H1 (cell line): ENCODE results near the gene DKC1. TPM values are rescaled to one million over a fixed set of nuclear protein-coding genes. Genes with fewer than 3 reads are reported as not detected.

Source experiments
- BACH1 ChIP-seq: IDR thresholded peaks from 2 replicates; pipeline ENCODE4 v1.6.1; 2012; ENCODE audit warnings: low read length, improper control_type of control experiment
- CHD7 ChIP-seq: fragments of 300-600 bp; sonication (generic); IDR thresholded peaks from 2 replicates; pipeline ENCODE4 v1.7.1; 2012; ENCODE audit warnings: low read length, moderate library complexity, mild to moderate bottlenecking, inconsistent platforms; ENCODE audit not compliant: insufficient replicate concordance
- CTCF ChIP-seq, 3 experiments: IDR thresholded peaks; 1 replicate in 2 of 3; 2 replicates in 1 of 3; pipeline versions ENCODE4 v1.5.1 to v1.6.1; 2011; ENCODE audit warnings: low read length in 3 of 3, mild to moderate bottlenecking in 3 of 3, inconsistent platforms in 2 of 3, low read depth in 1 of 3, moderate library complexity in 1 of 3; ENCODE audit not compliant: insufficient read depth in 1 of 3; ENCODE audit errors: control extremely low read depth in 1 of 3
- SRF ChIP-seq: IDR thresholded peaks from 2 replicates; pipeline ENCODE4 v1.6.1; 2011; ENCODE audit warnings: mild to moderate bottlenecking, low read depth, low read length, moderate library complexity
- TEAD4 ChIP-seq: IDR thresholded peaks from 2 replicates; pipeline ENCODE4 v1.6.1; 2012; ENCODE audit warnings: low read depth, low read length, inconsistent platforms, mixed read lengths
- polyA plus RNA-seq, 7 experiments: library from polyadenylated mRNA; depleted of rRNA in 3 of 7; stranded (reverse) in 5 of 7; unstranded in 2 of 7; fragments of >200 nt in 5 of 7; fragments of 200-250 nt in 2 of 7; gene quantifications; 1 replicate in 5 of 7; 2 replicates in 1 of 7; 4 replicates in 1 of 7; pipeline versions ENCODE4 v1.2.1 to v1.2.3, GENCODE V29; 2011 to 2013; ENCODE audit warnings: missing spikeins in 2 of 7, mixed read lengths in 2 of 7
- total RNA-seq: library from RNA; stranded (reverse); fragmentation: NEBNext Ultra II Directional; extraction: Animal tissue kit (Norgen Biotek cat#: 25700); gene quantifications from 2 replicates; pipeline ENCODE4 v1.2.1, GENCODE V29; 2021

DKC1 gene
- total and polyA plus RNA-seq, 2 of the 8 experiments (the other 6 are each of a cell fraction or from before 2014, with no cell fraction given): 65.6 to 143 TPM

DNA sequence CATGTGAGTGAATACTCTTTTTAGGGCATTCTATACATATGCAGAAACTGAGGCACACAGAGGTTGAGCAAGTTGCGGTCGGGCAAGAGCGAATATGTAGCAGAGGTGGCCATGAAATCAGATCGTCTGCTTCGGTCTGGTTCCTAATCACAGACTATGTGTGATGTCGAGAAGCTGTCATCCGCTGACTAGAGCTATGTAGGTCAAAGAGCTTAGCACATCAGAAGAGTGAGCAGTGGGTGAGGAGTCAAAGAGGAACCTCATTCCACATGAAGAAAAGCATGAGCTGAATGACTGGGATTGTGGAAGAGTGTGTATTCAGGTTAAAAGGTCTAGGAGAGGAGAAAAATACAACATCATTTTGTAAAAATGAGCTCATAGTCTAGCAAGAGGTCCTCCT lies 30.8 kb upstream of the DKC1 start (continued):
- TF ChIP-seq CHD7 (no peak), CTCF (IDR thresholded peaks at IDR 0.05; ENCODE audit: control extremely low read depth in 1 of 3, insufficient read depth in 1 of 3, low read depth in 1 of 3, low read length in 3 of 3) (no peak), BACH1 (no peak), TEAD4 (no peak), SRF (no peak)
- TF ChIP-seq, all 59 proteins: peak for 0
